HG03045 (cell line): ENCODE measurements around the gene RCE1.
A peak's percentile ranks its signal among the peaks of the same experiment; 100 is the strongest.

Experiments
- ATAC-seq: cut with Tn5 transposase; IDR thresholded peaks from one replicate; pipeline ENCODE4 v1.9.1; 2021; ENCODE audit warnings: mild to moderate bottlenecking, moderate library complexity; ENCODE audit not compliant: unreplicated experiment

Gene RCE1

GRCh38 chr11:66884443-66884842, 41.2 kb downstream of the RCE1 start:
- no peak for ATAC-seq

- no peak for ATAC-seq
Measured at GRCh38 chr11:66885469-66885868, 42.2 kb downstream of the RCE1 start.

GRCh38 chr11:66885950-66886440, 42.8 kb downstream of the RCE1 start:
- ATAC-seq, result no peak

GRCh38 chr11:66886671-66887221, 43.5 kb downstream of the RCE1 start:
- ATAC-seq, result no peak

- no peak for ATAC-seq
Measured at GRCh38 chr11:66887526-66887925, 44.3 kb downstream of the RCE1 start.

- ATAC-seq, result no peak
Measured at GRCh38 chr11:66888282-66888681, 45.0 kb downstream of the RCE1 start.

- no peak for ATAC-seq
Measured at GRCh38 chr11:66889960-66890359, 46.7 kb downstream of the RCE1 start.

- peak; percentile 83 for ATAC-seq
Measured at GRCh38 chr11:66891851-66892660, 48.8 kb downstream of the RCE1 start.

- no peak for ATAC-seq
Measured at GRCh38 chr11:66892911-66893310, 49.7 kb downstream of the RCE1 start.

GRCh38 chr11:66894141-66894540, 50.9 kb downstream of the RCE1 start:
- no peak for ATAC-seq
